Measurements from ENCODE around the gene UBN1. TPM values are rescaled to one million over a fixed set of nuclear protein-coding genes. Genes with fewer than 3 reads are reported as not detected.

Gene UBN1
- polyA plus RNA-seq, 1 donor (not counting 4 experiments of a cell fraction or from before 2014, with no cell fraction given) = 11.5 TPM

DNA sequence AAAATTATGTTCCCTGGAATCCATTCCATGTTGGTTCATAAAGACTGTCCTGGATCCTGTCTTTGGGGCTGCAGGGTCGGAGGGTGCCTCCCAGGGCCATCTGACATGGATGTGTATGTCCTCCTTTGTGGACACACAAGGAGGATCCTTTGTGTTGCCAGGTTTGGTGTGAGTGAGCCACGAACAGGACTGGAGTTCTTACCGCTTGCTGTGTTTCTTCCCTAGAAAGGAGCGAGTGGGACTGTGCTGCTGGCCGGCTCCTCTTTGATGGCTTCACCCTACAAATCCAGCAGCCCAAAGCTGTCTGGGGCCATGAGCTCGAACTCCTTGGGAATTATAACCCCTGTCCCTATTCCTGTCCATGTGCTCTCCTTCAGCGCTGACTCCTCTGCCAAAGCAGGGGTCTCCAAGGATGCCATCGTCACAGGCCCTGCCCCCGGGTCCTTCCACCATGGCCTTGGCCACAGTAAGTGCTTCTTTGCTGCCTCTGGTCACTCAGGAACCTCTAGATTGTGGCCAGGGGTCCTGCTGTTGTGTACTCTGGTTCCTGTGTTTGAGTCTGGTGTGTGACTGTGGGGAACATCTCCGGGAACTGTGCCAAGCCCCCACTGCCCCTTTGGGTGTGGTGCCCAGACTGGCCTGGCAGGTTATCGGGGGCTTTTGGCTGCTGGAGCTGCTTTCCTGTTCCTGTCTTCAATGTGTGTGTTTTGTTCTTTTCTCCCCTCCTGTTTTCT, 29.5 kb downstream of the UBN1 start:
- Histone ChIP-seq H3K79me2 (ENCODE audit: control insufficient read depth, insufficient read depth, low read length) (no peaks in the 10 kb centered on the region), H3K9me3 (ENCODE audit: control insufficient read depth, low read depth, low read length) (no peaks in the 10 kb centered on the region), H3K9me1 (ENCODE audit: control insufficient read depth, extremely low read depth, insufficient read depth, low read length) (no peaks in the 10 kb centered on the region), H3K4me2 (ENCODE audit: control insufficient read depth, extremely low read depth, insufficient read depth, low read depth, low read length) (no peak overlapping the region), H2AFZ (ENCODE audit: control insufficient read depth, low read length) (no peak overlapping the region), H3K4me1 (ENCODE audit: control insufficient read depth, extremely low read depth, insufficient read depth, low read length) (no peaks in the 10 kb centered on the region), H3K36me3 (ENCODE audit: control insufficient read depth in 2 of 2, extremely low read depth in 1 of 2, insufficient read depth in 2 of 2, low read length in 2 of 2) (peaks cover 58% of the 10 kb centered on the region in 2 experiments), H3K27ac (ENCODE audit: control insufficient read depth, insufficient read depth, low read length) (no peak overlapping the region), H3K27me3 (ENCODE audit: control insufficient read depth, extremely low read depth, insufficient read depth, low read length) (no peaks in the 10 kb centered on the region), H4K20me1 (ENCODE audit: control insufficient read depth, extremely low read depth, insufficient read depth, low read length) (no peaks in the 10 kb centered on the region), H3K9ac (ENCODE audit: control insufficient read depth, extremely low read depth, insufficient read depth, low read length) (no peak overlapping the region), H3K4me3 (ENCODE audit: control insufficient read depth in 2 of 3, extremely low read depth in 1 of 3, insufficient read depth in 2 of 3, low read depth in 1 of 3, low read length in 3 of 3) (no peak overlapping the region)
- dilution Hi-C loops (cut with MboI; ENCODE audit: extremely low pct_ligation_motif_present, low sequenced_read_pairs) = no loop called here
- no peak for FAIRE-seq
- no peak for DNase-seq (ENCODE audit: low read depth, low spot score)
- TF ChIP-seq EZH2 (IDR thresholded peaks at IDR 0.05; ENCODE audit: low read length) (no peak), CTCF (optimal IDR thresholded peaks at IDR 0.05 in 1 of 3, IDR thresholded peaks at IDR 0.05 in 1 of 3, conservative IDR thresholded peaks at IDR 0.05 in 1 of 3; ENCODE audit: extremely low read depth in 1 of 3, insufficient read depth in 2 of 3, low read length in 3 of 3) (no peak)

DNA sequence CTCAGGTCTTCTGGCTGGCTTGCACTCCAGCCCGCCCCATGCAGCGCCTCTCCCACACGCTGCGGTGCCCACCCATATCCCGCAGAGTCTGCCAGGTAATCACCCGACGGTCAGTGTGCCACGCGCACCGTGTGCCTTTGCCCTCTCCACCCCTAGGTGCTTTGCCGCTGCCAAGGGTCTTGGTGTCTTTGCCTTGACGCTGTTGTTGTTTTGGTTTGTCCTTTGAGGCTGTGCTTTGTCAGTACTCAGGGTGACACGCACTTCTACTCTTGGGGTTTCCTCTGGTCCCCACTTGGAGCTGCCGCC, 30.1 kb downstream of the UBN1 start:
- Histone ChIP-seq H3K4me1 (ENCODE audit: control insufficient read depth, extremely low read depth, insufficient read depth, low read length) (no peaks in the 10 kb centered on the region), H2AFZ (ENCODE audit: control insufficient read depth, low read length) (no peak overlapping the region), H3K4me2 (ENCODE audit: control insufficient read depth, extremely low read depth, insufficient read depth, low read depth, low read length) (no peak overlapping the region), H3K9ac (ENCODE audit: control insufficient read depth, extremely low read depth, insufficient read depth, low read length) (no peak overlapping the region), H3K27ac (ENCODE audit: control insufficient read depth, insufficient read depth, low read length) (no peak overlapping the region), H3K9me1 (ENCODE audit: control insufficient read depth, extremely low read depth, insufficient read depth, low read length) (no peaks in the 10 kb centered on the region), H3K36me3 (ENCODE audit: control insufficient read depth in 2 of 2, extremely low read depth in 1 of 2, insufficient read depth in 2 of 2, low read length in 2 of 2) (peaks cover 56 to 58% of the 10 kb centered on the region in 2 experiments), H3K79me2 (ENCODE audit: control insufficient read depth, insufficient read depth, low read length) (no peaks in the 10 kb centered on the region), H3K4me3 (ENCODE audit: control insufficient read depth in 2 of 3, extremely low read depth in 1 of 3, insufficient read depth in 2 of 3, low read depth in 1 of 3, low read length in 3 of 3) (no peak overlapping the region), H4K20me1 (ENCODE audit: control insufficient read depth, extremely low read depth, insufficient read depth, low read length) (no peaks in the 10 kb centered on the region), H3K27me3 (ENCODE audit: control insufficient read depth, extremely low read depth, insufficient read depth, low read length) (no peaks in the 10 kb centered on the region), H3K9me3 (ENCODE audit: control insufficient read depth, low read depth, low read length) (no peaks in the 10 kb centered on the region)
- dilution Hi-C loops (cut with MboI; ENCODE audit: extremely low pct_ligation_motif_present, low sequenced_read_pairs) = no loop called here
- no peak for TF ChIP-seq CTCF (optimal IDR thresholded peaks at IDR 0.05 in 1 of 3, IDR thresholded peaks at IDR 0.05 in 1 of 3, conservative IDR thresholded peaks at IDR 0.05 in 1 of 3; ENCODE audit: extremely low read depth in 1 of 3, insufficient read depth in 2 of 3, low read length in 3 of 3)
- TF ChIP-seq EZH2 (IDR thresholded peaks at IDR 0.05; ENCODE audit: low read length) = no peak
- FAIRE-seq = no peak
- DNase-seq (ENCODE audit: low read depth, low spot score) = no peak
